Measurements from ENCODE around the gene ANKHD1. TPM values are rescaled to one million over a fixed set of nuclear protein-coding genes. Genes with fewer than 3 reads are reported as not detected.
A peak's percentile ranks its signal among the peaks of the same experiment; 100 is the strongest.
"Not testable (repeated sequence)": the region's sequence is repeated elsewhere in the genome, so short reads cannot be mapped to it uniquely, and the experiment has no call there.

ANKHD1 gene
- total and polyA plus RNA-seq, 9 donors = 48.3 to 141 (median 110) TPM

- Histone ChIP-seq H3K9me3 (no peaks in the 10 kb centered on the region), H3K4me3 (no peak overlapping the region), H3K4me1 (ENCODE audit: insufficient read depth) (peaks cover 11% of the 10 kb centered on the region), H3K36me3 (no peaks in the 10 kb centered on the region), H3K27me3 (no peaks in the 10 kb centered on the region), H3K27ac (peak overlapping the region in 1 of 2 donors; percentile 37)
- TF ChIP-seq POLR2A (IDR thresholded peaks at IDR 0.05) (no peak), CTCF (IDR thresholded peaks at IDR 0.05) (no peak), EP300 (IDR thresholded peaks at IDR 0.05) (no peak)
- 89 to 91% (median 90%) methylated on average over 6 to 7 of the region's 7 CpGs for WGBS, 3 donors
- DNase-seq = no peak
- intact Hi-C loops (cut with DNase I) = no loop called here
Observed at GRCh38 chr5:140573683-140574082, 172.1 kb downstream of the ANKHD1 start.

GRCh38 chr5:140574165-140574564, 172.5 kb downstream of the ANKHD1 start:
- intact Hi-C loops (cut with DNase I) = no loop called here
- WGBS, 3 donors = 5 to 15% (median 5%) methylated on average over 3 of the region's 3 CpGs
- no peak overlapping the region for H3K27ac ChIP-seq

GRCh38 chr5:140575309-140575708, 173.7 kb downstream of the ANKHD1 start:
- TF ChIP-seq EP300 (IDR thresholded peaks at IDR 0.05) = no peak
- no peak for TF ChIP-seq CTCF (IDR thresholded peaks at IDR 0.05)
- TF ChIP-seq POLR2A (IDR thresholded peaks at IDR 0.05) = no peak
- Histone ChIP-seq H3K36me3 (no peaks in the 10 kb centered on the region), H3K4me3 (no peak overlapping the region), H3K27ac (no peak overlapping the region), H3K4me1 (ENCODE audit: insufficient read depth) (peaks cover 11% of the 10 kb centered on the region), H3K27me3 (no peaks in the 10 kb centered on the region), H3K9me3 (no peaks in the 10 kb centered on the region)
- 83 to 84% (median 84%) methylated on average over 8 of the region's 8 CpGs for WGBS, 3 donors
- no peak for DNase-seq
- intact Hi-C loops (cut with DNase I) = no loop called here

More at GRCh38 chr5:140574165-140574564, 172.5 kb downstream of the ANKHD1 start:
- Histone ChIP-seq H3K4me1 (ENCODE audit: insufficient read depth) (peaks cover 11% of the 10 kb centered on the region), H3K4me3 (no peak overlapping the region), H3K36me3 (no peaks in the 10 kb centered on the region), H3K27me3 (no peaks in the 10 kb centered on the region), H3K9me3 (no peaks in the 10 kb centered on the region)
- TF ChIP-seq CTCF (IDR thresholded peaks at IDR 0.05) = no peak
- no peak for TF ChIP-seq POLR2A (IDR thresholded peaks at IDR 0.05)
- no peak for TF ChIP-seq EP300 (IDR thresholded peaks at IDR 0.05)
- DNase-seq = no peak

GRCh38 chr5:140576776-140577201, 175.2 kb downstream of the ANKHD1 start:
- Histone ChIP-seq H3K27me3 (no peaks in the 10 kb centered on the region), H3K9me3 (no peaks in the 10 kb centered on the region), H3K4me3 (no peak overlapping the region), H3K4me1 (ENCODE audit: insufficient read depth) (peaks cover 5% of the 10 kb centered on the region), H3K27ac (no peak overlapping the region), H3K36me3 (no peaks in the 10 kb centered on the region)
- WGBS, 3 donors = 19 to 32% (median 20%) methylated on average over 2 of the region's 2 CpGs
- intact Hi-C loops (cut with DNase I) = no loop called here
- TF ChIP-seq POLR2A (IDR thresholded peaks at IDR 0.05) = no peak
- TF ChIP-seq CTCF (IDR thresholded peaks at IDR 0.05) = no peak
- TF ChIP-seq EP300 (IDR thresholded peaks at IDR 0.05) = no peak
- no peak for DNase-seq

- 92 to 95% (median 94%) methylated on average over 6 of the region's 6 CpGs for WGBS, 3 donors
- H3K4me3 ChIP-seq; H3K4me1 ChIP-seq (ENCODE audit: insufficient read depth); intact Hi-C loops (cut with DNase I); H3K36me3 ChIP-seq; H3K27ac ChIP-seq; H3K27me3 ChIP-seq; DNase-seq; H3K9me3 ChIP-seq: not testable (repeated sequence)
Observed at GRCh38 chr5:140579188-140579747, 177.6 kb downstream of the ANKHD1 start.

All from ovary (tissue), 9 donors.